HG02840 (cell line): Measurements from ENCODE around the gene TBC1D20.

Source experiments
- ATAC-seq: cut with Tn5 transposase; IDR thresholded peaks from one replicate; pipeline ENCODE4 v1.9.1; 2021; ENCODE audit warnings: mild to moderate bottlenecking, moderate library complexity, moderate number of reproducible peaks; ENCODE audit not compliant: unreplicated experiment, low FRiP score

Gene TBC1D20

GRCh38 chr20:420721-421574, 41.4 kb downstream of the TBC1D20 start:
- ATAC-seq = no peak

GRCh38 chr20:420166-420620, 42.1 kb downstream of the TBC1D20 start:
- ATAC-seq = no peak

- no peak for ATAC-seq
These were observed 42.7 kb downstream of the TBC1D20 start for GRCh38 chr20:419556-420165.

- no peak for ATAC-seq
These were observed 43.4 kb downstream of the TBC1D20 start for GRCh38 chr20:418858-419365.

- ATAC-seq = no peak
These were observed 44.5 kb downstream of the TBC1D20 start for GRCh38 chr20:417801-418342.

- no peak for ATAC-seq
These were observed 45.2 kb downstream of the TBC1D20 start for GRCh38 chr20:416950-417800.

GRCh38 chr20:415820-416322, 46.5 kb downstream of the TBC1D20 start:
- ATAC-seq = no peak

- ATAC-seq = no peak
These were observed 48.2 kb downstream of the TBC1D20 start for GRCh38 chr20:414161-414560.

GRCh38 chr20:412081-412480, 50.3 kb downstream of the TBC1D20 start:
- no peak for ATAC-seq

- ATAC-seq = no peak
These were observed 52.4 kb downstream of the TBC1D20 start for GRCh38 chr20:409697-410559.

- ATAC-seq = peak; percentile 6
These were observed 53.3 kb downstream of the TBC1D20 start for GRCh38 chr20:408843-409696.

- peak; percentile 65 for ATAC-seq
These were observed 54.1 kb downstream of the TBC1D20 start, which contains the start of gene RBCK1 for GRCh38 chr20:407953-408842. Gene RBCK1 (plus strand): TSS chr20:408299. CDS start chr20:408758, 459 bp downstream.

GRCh38 chr20:407133-407952, 55.0 kb downstream of the TBC1D20 start:
- ATAC-seq = peak; percentile 50

- no peak for ATAC-seq
These were observed 55.9 kb downstream of the TBC1D20 start for GRCh38 chr20:406200-407132.

GRCh38 chr20:404088-404487, 58.2 kb downstream of the TBC1D20 start:
- ATAC-seq = no peak
